CD4-positive, alpha-beta T cell treated with Interleukin-12 subunit alpha and Interleukin-12 subunit beta, for 1 hour (primary cell): ENCODE results near the gene GAPVD1.
"Not testable (repeated sequence)": the region's sequence is repeated elsewhere in the genome, so short reads cannot be mapped to it uniquely, and the experiment has no call there.

Experiments
- DNase-seq: peaks from one replicate; pipeline ENCODE4 v3.0.0-alpha.2; 2020

GAPVD1 gene, protein sequence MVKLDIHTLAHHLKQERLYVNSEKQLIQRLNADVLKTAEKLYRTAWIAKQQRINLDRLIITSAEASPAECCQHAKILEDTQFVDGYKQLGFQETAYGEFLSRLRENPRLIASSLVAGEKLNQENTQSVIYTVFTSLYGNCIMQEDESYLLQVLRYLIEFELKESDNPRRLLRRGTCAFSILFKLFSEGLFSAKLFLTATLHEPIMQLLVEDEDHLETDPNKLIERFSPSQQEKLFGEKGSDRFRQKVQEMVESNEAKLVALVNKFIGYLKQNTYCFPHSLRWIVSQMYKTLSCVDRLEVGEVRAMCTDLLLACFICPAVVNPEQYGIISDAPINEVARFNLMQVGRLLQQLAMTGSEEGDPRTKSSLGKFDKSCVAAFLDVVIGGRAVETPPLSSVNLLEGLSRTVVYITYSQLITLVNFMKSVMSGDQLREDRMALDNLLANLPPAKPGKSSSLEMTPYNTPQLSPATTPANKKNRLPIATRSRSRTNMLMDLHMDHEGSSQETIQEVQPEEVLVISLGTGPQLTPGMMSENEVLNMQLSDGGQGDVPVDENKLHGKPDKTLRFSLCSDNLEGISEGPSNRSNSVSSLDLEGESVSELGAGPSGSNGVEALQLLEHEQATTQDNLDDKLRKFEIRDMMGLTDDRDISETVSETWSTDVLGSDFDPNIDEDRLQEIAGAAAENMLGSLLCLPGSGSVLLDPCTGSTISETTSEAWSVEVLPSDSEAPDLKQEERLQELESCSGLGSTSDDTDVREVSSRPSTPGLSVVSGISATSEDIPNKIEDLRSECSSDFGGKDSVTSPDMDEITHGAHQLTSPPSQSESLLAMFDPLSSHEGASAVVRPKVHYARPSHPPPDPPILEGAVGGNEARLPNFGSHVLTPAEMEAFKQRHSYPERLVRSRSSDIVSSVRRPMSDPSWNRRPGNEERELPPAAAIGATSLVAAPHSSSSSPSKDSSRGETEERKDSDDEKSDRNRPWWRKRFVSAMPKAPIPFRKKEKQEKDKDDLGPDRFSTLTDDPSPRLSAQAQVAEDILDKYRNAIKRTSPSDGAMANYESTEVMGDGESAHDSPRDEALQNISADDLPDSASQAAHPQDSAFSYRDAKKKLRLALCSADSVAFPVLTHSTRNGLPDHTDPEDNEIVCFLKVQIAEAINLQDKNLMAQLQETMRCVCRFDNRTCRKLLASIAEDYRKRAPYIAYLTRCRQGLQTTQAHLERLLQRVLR (N-terminal part only)

DNA sequence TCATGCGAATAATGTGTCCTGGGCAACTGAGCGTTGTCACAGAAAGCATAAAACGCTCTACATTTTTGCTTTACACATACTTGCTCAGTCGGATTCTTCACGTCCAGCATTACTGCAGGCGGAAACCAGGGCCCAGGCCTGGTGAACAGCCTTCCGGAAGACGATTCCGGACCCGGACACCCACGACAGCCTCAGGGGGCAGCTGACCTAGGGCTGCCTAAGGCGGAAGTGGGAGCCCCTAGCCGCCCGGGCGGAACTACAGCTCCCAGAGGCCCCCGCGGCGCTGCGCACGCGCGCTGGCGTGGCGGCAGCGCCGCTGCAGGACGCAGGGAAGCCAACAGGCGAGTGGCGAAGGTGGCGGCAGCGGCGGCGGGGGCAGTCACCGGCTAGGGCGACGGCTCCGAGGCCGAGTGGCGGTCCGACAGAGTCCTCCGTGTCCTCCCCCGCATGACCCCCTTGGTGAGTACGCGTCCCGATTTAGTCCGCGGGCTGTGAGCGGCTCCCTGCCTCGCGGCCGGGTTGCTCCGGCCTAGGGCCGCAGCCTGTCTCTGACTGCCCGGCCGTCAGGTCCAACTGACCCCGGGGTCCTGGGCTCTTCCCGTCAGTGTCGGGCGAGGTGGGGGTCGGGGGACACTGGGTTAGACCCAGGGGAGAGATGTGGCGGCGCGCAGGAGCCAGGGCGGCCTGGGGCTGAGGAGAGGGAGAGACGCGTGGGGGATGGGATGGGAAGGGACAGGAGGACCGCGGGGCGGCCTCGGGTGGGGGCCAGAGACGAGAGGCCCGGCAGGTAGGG, at the start of gene GAPVD1:
Gene GAPVD1, plus strand, starts transcription at position 326 of the 793 bp plus-strand sequence. CDS start 37,096 bp downstream, outside the sequence.
- peak; percentile 91 for DNase-seq

DNA sequence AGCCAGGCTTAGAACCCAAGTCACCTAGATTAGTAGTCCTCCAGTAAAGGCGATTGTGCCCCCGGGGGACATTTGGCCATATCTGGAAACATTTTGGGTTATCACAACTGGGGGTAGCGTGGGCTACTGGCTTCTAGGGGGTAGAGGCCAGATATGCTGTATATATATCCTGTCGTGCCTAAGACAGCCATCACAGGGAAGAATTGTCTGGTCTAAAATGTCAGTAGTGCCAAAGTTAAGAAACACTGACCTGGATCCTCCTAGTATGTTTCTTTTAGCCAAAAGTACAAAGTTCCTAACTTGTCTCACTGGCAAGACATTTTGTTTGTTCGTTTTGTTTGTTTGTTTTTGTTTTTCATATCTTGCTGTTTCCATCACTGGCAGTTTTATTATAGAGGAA, 47.4 kb upstream of the GAPVD1 start:
- no peak for DNase-seq

DNA sequence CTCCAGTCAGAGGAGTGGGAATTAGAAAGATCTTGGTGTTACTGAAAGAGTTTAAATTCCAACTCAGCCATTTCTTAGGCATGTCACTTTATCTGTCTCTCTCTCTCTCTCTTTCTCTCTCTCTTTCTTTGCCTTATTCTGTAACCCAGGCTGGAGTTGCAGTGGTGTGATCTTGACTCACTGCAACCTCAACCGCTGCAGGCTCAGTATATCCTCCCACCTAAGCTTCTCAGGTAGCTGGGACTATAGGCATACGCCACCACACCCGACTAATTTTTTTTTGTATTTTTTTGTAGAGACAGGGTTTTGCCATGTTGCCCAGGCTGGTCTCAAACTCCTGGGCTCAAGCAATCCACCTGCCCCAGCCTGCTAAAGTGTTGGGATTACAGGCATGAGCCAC, 43.0 kb upstream of the GAPVD1 start:
- DNase-seq: no peak

DNA sequence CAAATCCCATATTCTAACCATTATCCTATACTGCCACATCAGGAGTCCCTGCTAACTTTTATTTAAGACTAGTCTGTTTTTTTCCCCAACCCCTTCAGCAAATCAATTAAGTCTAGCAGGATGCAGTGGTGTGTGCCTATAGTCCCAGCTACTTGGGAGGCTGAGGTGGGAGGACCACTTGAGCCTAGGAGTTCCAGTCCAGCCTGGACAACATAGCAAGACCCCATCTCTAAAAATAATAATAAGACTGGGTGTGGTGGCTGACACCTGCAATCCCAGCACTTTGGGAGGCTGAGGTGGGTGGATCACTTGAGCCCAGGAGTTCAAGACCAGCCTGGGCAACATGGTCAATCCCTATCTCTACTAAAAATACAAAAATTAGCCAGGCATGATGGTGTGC, 36.8 kb upstream of the GAPVD1 start:
- not testable (repeated sequence) for DNase-seq

DNA sequence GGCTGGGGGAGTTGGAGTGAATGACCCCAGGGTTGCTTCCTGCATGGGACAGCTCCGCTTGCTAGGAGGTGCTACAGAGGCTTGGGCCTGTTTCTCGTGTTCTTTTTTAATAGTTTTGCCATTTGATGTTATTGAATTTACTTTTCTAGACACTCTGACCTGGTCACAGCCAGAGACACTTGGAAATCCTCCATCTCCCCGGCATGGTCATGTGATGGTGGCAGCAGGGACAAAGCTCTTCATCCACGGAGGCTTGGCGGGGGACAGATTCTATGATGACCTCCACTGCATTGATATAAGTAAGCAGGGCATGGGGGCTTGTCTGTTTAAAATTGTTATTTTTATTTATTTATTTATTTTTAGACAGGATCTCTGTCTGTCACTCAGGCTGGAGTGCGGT, 33.9 kb upstream of the GAPVD1 start:
- DNase-seq: no peak

DNA sequence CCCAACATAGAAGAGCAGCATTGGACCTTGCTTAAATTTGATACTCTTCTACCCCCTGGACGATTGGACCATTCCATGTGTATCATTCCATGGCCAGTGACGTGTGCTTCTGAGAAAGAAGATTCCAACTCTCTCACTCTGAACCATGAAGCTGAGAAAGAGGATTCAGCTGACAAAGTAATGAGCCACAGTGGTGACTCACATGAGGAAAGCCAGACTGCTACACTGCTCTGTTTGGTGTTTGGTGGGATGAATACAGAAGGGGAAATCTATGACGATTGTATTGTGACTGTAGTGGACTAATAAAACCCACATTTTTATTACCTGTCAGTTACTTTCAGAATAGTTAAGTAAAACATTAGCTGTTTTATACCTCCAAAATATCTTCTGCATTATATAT, 27.9 kb upstream of the GAPVD1 start:
- no peak for DNase-seq

DNA sequence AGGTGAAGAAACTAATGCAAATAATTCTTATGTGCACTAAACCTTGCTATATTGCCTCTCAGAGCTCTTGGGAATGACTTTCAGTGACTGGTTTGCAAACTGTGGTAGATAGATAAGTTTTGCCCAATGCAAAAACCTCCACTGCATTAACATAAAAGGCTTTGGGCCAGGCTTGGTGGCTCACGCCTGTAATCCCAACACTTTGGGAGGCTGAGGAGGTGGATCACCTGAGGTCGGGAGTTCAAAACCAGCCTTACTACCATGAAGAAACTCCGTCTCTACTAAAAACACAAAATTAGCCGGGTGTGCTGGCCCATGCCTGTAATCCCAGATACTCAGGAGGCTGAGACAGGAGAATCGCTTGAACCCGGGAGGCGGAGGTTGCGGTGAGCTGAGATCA, 27.5 kb upstream of the GAPVD1 start:
- not testable (repeated sequence) for DNase-seq

DNA sequence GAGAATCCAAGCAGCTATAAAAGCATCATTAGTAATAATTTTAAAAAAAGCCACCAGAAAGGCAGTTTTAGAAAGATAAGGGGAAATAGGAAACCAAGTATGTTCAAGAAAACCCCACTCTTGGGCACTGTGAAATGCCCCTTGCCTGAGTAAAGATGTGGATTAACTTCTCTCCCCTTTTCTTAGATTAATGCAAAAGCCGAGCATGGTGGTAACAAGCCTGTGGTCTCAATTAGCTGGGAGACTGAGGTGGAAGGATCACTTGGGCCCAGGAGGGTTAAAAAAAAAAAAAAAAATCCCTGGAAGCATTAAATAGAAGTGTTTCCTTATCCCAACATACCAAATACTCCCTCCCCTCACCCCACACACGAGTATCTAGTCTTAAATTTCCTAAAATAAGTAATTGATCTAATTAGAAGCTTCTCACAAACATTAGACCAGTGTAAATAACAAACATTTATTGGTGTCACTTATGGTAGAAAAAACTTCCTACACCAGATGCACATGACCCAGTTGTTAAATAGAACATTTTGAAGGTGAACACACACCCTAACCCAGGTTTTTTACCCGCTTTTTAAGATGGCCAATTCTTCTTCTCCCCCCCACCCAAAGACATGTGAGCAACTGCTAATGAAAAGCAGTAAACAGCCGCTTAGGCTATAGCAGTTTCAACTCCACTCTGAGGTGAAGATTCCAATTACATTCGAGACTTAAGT, 25.7 kb upstream of the GAPVD1 start:
- no peak for DNase-seq

DNA sequence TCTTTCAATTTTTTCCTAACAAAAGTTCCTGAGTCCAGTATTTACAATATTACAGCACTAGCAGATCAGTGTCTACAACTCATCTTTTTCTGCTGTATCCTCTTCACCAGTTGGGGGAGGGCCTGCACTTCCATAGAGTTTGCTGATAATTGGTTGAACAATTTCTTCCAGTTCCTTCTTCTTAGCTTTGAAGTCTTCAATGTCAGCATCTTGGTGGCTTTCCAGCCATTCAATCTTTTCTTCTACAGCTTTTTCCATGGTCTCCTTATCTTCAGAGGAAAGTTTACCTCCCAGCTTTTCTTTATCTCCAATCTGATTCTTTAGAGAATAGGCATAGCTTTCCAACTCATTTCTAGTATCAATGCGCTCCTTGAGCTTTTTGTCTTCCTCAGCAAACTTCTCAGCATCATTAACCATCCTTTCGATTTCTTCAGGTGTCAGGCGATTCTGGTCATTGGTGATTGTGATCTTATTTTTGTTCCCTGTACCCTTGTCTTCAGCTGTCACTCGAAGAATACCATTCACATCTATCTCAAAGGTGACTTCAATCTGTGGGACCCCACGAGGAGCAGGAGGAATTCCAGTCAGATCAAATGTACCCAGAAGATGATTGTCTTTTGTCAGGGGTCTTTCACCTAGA, 25.0 kb upstream of the GAPVD1 start:
- DNase-seq: not testable (repeated sequence)

DNA sequence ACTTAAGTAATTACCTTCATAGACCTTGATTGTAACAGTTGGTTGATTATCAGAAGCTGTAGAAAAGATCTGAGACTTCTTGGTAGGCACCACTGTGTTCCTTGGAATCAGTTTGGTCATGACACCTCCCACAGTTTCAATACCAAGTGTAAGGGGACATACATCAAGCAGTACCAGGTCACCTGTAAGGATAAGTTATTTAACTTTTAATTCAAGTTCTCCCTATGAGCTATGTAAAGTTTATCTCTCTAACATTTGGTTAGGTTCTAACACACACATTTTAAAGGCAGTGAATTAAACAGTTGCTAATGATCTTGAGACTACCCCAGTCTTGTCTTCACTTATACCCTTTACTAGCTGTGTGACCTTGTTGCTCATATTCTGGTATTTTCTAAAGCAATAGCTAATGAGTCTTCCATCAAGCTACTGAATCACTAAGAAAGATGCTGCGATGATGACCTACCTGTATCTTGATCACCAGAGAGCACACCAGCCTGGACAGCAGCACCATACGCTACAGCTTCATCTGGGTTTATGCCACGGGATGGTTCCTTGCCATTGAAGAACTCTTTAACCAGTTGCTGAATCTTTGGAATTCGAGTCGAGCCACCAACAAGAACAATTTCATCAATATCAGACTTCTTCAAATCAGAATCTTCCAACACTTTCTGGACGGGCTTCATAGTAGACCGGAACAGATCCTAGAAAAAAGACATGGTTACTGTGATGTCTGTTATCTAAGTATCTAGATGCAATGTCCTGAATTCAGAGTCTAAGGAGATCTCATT, 23.3 kb upstream of the GAPVD1 start:
- no peak for DNase-seq

DNA sequence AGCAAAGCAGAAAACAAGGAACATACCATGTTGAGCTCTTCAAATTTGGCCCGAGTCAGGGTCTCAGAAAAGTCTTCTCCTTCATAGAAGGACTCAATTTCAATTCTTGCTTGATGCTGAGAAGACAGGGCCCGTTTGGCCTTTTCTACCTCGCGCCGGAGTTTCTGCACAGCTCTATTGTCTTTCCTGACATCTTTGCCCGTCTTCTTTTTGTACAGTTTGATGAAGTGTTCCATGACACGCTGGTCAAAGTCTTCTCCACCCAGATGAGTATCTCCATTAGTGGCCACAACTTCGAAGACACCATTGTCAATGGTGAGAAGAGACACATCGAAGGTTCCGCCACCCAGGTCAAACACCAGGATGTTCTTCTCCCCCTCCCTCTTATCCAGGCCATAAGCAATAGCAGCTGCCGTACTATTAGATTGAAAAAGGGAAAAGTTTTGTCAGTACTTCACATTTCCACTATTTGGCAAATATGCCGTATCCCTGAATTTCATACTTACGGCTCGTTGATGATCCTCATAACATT, 22.6 kb upstream of the GAPVD1 start:
- no peak for DNase-seq

DNA sequence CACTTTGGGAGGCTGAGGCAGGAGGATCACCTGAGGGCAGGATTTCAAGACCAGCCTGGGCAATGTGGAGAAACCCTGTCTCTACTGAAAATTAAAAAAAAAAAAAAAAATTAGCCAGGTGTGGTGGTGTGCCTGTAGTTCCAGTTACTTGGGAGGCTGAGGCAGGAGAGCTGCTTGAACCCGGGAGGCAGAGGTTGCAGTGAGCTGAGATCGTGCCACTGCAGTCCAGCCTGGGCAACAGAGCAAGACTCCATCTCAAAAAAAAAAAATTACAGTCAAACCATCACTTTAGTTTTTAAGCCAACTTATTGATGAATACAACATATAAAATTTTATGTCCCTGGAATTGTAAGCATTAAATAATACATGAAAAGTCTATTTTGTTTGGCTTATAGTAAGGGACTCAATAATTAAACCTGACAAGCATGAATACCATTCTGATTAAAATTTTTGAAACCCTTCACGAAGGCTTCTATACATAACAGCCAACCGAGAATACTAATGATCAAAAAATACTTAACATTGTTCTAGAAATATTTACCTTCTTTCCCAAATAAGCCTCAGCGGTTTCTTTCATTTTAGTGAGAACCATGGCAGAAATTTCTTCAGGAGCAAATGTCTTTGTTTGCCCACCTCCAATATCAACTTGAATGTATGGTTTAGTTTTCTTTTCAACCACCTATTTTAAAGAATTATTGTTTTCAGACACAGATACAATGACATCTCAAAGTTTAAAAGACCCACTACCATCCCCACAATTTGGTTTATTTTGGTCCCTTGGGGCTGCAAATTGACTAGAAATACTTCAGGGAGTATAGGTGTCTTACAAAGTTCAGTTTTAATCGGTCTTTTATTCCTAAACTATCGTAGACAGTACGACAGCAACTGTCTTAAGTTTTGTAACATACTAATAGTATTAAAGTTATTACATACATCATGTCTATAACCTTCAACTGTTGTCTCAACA, 21.7 kb upstream of the GAPVD1 start:
- DNase-seq: no peak

DNA sequence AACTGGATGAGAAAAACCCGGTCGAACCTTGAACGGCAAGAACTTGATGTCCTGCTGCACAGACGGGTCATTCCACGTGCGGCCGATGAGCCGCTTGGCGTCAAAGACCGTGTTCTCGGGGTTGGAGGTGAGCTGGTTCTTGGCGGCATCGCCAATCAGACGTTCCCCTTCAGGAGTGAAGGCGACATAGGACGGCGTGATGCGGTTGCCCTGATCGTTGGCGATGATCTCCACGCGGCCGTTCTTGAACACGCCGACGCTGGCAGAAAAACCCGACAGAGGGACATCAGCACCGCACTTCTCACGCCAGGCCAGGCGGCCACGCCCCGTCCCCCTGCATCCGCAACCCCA, 21.0 kb upstream of the GAPVD1 start:
- DNase-seq: no peak

DNA sequence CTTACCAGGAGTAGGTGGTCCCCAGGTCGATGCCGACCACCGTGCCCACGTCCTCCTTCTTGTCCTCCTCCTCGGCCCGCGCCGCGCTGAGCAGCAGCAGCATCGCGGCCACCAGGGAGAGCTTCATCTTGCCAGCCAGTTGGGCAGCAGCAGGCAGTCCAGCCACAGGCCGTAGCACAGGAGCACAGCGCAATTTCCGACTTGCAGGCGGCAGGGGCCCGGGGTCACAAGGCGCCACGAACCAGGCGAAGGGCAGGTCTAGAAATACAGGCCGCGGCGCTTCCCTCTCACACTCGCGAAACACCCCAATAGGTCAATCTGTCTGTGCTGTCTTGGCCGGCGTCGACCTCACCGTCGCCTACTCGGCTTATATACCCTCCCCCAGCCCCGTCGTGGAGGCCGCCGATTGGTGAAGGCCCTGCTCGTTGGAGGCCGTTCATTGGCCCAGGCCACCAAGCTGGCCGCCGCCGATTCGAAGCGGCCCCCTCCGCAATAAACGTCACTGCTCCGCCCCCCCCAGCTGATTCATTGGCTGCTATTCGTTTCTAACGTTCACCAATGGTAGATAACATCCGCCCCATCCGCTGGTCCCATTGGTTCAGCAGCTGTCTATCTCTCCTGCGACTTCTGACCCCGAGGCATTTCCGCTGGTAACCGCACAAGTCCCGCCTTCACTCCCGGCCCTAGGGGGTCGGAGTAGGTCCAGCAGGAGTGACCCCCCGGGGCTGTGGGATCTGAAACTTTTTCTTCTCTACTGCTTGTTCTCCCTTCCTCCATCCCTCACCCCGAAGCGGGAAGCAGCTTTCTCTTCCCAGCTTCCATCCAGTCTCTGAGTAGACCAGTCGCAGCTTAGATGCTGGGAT, 20.4 kb upstream of the GAPVD1 start, which contains the start of gene HSPA5:
Gene HSPA5, minus strand, starts transcription at position 344 of the 863 bp plus-strand sequence. Its CDS starts 217 bp downstream, at position 127.
- peak; percentile 100 for DNase-seq

DNA sequence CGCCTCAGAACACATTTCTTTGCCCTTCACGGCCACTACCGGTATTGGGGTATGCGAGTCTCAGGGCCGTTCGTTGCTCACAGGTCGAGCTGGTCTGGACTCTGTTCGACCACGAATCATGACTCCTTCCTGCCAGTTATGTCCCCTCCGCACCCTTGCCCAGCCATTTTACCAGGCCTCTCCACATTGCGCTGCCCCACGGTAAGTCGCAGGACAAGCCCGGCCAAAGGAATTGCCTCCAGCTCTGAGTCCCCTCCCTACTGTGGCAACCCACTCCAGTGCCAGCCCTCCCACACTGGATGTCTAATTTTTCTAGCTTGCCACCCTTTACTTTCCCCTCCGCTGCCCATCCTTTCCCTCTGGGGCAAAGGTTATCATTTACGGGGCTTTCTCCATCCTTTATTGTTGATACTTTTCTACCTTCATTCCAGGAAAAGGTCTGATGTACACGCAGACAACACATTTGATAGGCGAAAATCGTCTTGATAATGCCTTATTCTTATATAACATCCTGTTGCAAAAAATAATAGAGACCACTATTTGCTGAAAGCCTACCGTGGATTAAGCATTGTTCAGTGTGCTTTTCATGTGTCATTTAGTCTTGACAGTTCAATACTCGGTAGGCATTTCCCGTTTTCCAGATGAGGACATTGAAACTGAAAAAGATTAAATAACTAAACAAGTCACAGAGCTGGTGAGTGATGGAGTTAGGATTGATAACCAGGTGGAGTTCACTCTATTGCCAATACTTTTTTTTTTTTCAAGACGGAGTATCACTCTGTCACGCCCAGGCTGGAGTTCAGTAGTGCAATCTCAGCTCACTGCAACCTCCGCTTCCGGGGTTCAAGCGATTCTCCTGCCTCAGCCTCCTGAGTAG, 19.5 kb upstream of the GAPVD1 start:
- DNase-seq: no peak

DNA sequence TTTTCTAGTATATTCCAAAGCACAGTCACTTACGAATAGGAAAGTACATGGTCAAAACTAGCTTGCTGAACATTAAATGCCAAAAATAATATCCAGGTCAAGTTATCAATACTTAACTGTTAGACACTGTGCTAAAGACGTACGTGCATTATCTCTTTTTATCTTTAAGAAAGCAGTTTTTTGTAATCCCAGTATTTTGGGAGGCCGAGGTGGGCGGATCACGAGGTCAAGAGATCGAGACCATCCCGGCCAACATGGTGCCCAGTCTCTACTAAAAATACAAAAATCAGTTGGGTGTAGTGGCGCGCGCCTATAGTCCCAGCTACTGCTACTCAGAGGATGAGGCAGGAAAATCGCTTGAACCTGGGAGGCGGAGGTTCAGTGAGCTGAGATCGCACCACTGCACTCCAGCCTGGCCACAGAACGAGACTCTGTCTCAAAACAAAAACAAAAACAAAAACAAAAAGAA, 17.8 kb upstream of the GAPVD1 start:
- DNase-seq: no peak

DNA sequence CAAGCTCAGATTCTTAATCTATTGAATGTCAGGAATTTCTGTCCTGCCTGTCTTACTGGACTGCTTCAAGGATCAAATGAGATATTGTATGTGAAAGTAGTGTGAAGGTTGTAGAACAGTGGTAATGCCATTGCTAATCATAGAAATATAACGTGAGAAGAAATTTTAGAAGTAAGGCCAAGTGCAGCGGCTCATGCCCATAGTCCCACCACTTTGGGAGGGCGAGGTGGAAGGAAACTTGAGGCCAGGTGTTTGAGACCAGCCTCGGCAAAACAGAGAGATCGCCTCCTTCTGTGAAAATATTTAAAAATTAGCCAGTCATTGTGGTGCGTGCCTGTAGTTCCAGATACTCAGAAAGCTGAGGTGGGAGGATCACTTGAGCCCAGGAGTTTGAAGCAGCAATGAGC, 15.4 kb upstream of the GAPVD1 start:
- DNase-seq: no peak
